B cell (primary cell): ENCODE results near the gene IL1RAP. TPM values are rescaled to one million over a fixed set of nuclear protein-coding genes. Genes with fewer than 3 reads are reported as not detected.

Experiments
- ATAC-seq: fragments of 200-7000 bp; cut with Tn5 transposase; one replicate; pipeline ENCODE4 v1.10.0; 2021; ENCODE audit warnings: low read depth, mild to moderate bottlenecking, moderate number of reproducible peaks, moderate library complexity
- CTCF ChIA-PET: fragments of 350-600 bp; sonication (Branson Sonifier 250); formaldehyde crosslinking; loops from one replicate; lab custom pipeline; 2021; ENCODE audit warnings: antibody characterized with exemption, inconsistent platforms; lab: Charles Lee
- POLR2A ChIA-PET: fragments of 350-600 bp; sonication (Branson Sonifier 250); formaldehyde crosslinking; loops from one replicate; lab custom pipeline; 2021; ENCODE audit warnings: antibody characterized with exemption; lab: Charles Lee
- DNase-seq: peaks from one replicate; pipeline ENCODE4 v3.0.0; 2013
- H2AFZ ChIP-seq: 2 replicates; pipeline ENCODE4 v1.6.1; 2012; ENCODE audit warnings: mild to moderate bottlenecking, low read depth, low read length; ENCODE audit not compliant: insufficient read depth, poor library complexity, severe bottlenecking
- H3K27ac ChIP-seq, 2 donors: 1 replicate in 1 of 2; 2 replicates in 1 of 2; pipeline ENCODE4 v1.5.1; 2012 to 2013; ENCODE audit warnings: low read length in 2 of 2, mild to moderate bottlenecking in 2 of 2, moderate library complexity in 1 of 2
- H3K27me3 ChIP-seq, 4 experiments: fragments of 200-600 bp in 1 of 4; sonication (generic) in 1 of 4; replicated peaks in 1 of 4; 1 replicate in 2 of 4; 2 replicates in 2 of 4; pipeline versions ENCODE4 v1.6.1 to v1.7.0; 2013 to 2016; ENCODE audit warnings: low read length in 3 of 4, mild to moderate bottlenecking in 2 of 4, mixed read lengths in 1 of 4, moderate library complexity in 1 of 4; ENCODE audit not compliant: insufficient read depth in 4 of 4, control insufficient read depth in 3 of 4; ENCODE audit errors: control extremely low read depth in 1 of 4
- H3K36me3 ChIP-seq, 2 experiments: replicated peaks in 1 of 2; 1 replicate in 1 of 2; 2 replicates in 1 of 2; pipeline versions ENCODE4 v1.6.1 to v1.7.1; 2013; ENCODE audit warnings: low read length in 1 of 2; ENCODE audit not compliant: insufficient read depth in 2 of 2, control insufficient read depth in 1 of 2; ENCODE audit errors: control extremely low read depth in 1 of 2, extremely low read depth in 1 of 2
- H3K4me1 ChIP-seq, 2 donors: fragments of 200-600 bp in 1 of 2; sonication (generic) in 1 of 2; 1 replicate in 1 of 2; 2 replicates in 1 of 2; pipeline versions ENCODE4 v1.5.1 to v1.6.1; 2013 to 2017; ENCODE audit warnings: low read length in 2 of 2; ENCODE audit not compliant: control insufficient read depth in 2 of 2, insufficient read depth in 2 of 2
- H3K4me2 ChIP-seq: replicated peaks from 2 replicates; pipeline ENCODE3; 2012; ENCODE audit warnings: mild to moderate bottlenecking, low read depth, low read length; ENCODE audit not compliant: poor library complexity, severe bottlenecking
- H3K4me3 ChIP-seq, 5 experiments: fragments of 200-600 bp in 1 of 5; sonication (generic) in 1 of 5; 1 replicate in 3 of 5; 2 replicates in 2 of 5; pipeline versions ENCODE4 v1.5.1 to v1.7.0; 2011 to 2016; ENCODE audit warnings: low read length in 4 of 5, mild to moderate bottlenecking in 4 of 5, low read depth in 2 of 5, control low read depth in 1 of 5, moderate library complexity in 1 of 5; ENCODE audit not compliant: insufficient read depth in 1 of 5; ENCODE audit errors: control extremely low read depth in 1 of 5, extremely low read depth in 1 of 5
- H3K79me2 ChIP-seq: fragments of 200-600 bp; sonication (generic); one replicate; pipeline ENCODE4 v1.6.0; 2016; ENCODE audit warnings: low read length; ENCODE audit not compliant: control insufficient read depth, insufficient read depth
- H3K9ac ChIP-seq: fragments of 200-600 bp; sonication (generic); 2 replicates; pipeline ENCODE4 v1.6.1; 2017; ENCODE audit warnings: mild to moderate bottlenecking, low read length, moderate library complexity
- H3K9me3 ChIP-seq, 3 donors: one replicate each; pipeline versions ENCODE4 v1.6.1 to v1.7.1; 2013; ENCODE audit warnings: low read length in 2 of 3; ENCODE audit not compliant: control insufficient read depth in 2 of 3, insufficient read depth in 1 of 3; ENCODE audit errors: control extremely low read depth in 1 of 3
- H4K20me1 ChIP-seq: 2 replicates; pipeline ENCODE4 v1.6.0; 2012; ENCODE audit warnings: mild to moderate bottlenecking, low read length; ENCODE audit not compliant: insufficient read depth, control insufficient read depth, poor library complexity, severe bottlenecking
- H3K27ac Mint-ChIP-seq: one replicate; pipeline ENCODE4 v1.8.0; 2021; ENCODE audit warnings: mixed read lengths
- H3K27me3 Mint-ChIP-seq: one replicate; pipeline ENCODE4 v1.8.0; 2021; ENCODE audit warnings: mixed read lengths
- H3K4me1 Mint-ChIP-seq: one replicate; pipeline ENCODE4 v1.8.0; 2021; ENCODE audit warnings: mixed read lengths
- H3K4me3 Mint-ChIP-seq: one replicate; pipeline ENCODE4 v1.8.0; 2021; ENCODE audit warnings: mixed read lengths
- H3K9me3 Mint-ChIP-seq: one replicate; pipeline ENCODE4 v1.8.0; 2022; ENCODE audit warnings: mixed read lengths; ENCODE audit not compliant: insufficient read depth
- EZH2 ChIP-seq: IDR thresholded peaks from 2 replicates; pipeline ENCODE4 v1.6.1; 2012; ENCODE audit warnings: borderline replicate concordance, low read depth, mild to moderate bottlenecking, moderate library complexity, low read length; ENCODE audit not compliant: insufficient read depth, poor library complexity, severe bottlenecking
- WGBS: methylation state at CpG from one replicate; pipeline ENCODE4 v1.1.5; 2013; ENCODE audit warnings: missing lambda C conversion rate; ENCODE audit not compliant: insufficient coverage; 5-methylcytosine and 5-hydroxymethylcytosine counted together
- intact Hi-C: fragments of 100-400 bp; cut with micrococcal nuclease; formaldehyde crosslinking; loops from one replicate; pipeline ENCODE4 v1.10.0; 2022
- polyA plus RNA-seq: library from polyadenylated mRNA; depleted of rRNA; stranded (reverse); fragments of >200 nt; gene quantifications from 2 replicates; pipeline ENCODE4 v1.2.3, GENCODE V29; 2012
- total RNA-seq, 2 donors: library from RNA; stranded (reverse); fragments of 120-200 nt in 1 of 2; gene quantifications; 1 replicate in 1 of 2; 2 replicates in 1 of 2; pipeline versions ENCODE4 v1.2.3 to v1.2.4, GENCODE V29; 2013 to 2022
- TF ChIP-seq, protein P1 (sequence below): fragments of 200-600 bp; IDR thresholded peaks from one replicate; pipeline ENCODE4 v1.8.0; 2022; ENCODE audit warnings: antibody characterized with exemption, mild to moderate bottlenecking

The IL1RAP gene
- total and polyA plus RNA-seq, 2 donors (not counting 1 experiment from before 2014, with no cell fraction given): 2.3 to 11.5 TPM

DNA sequence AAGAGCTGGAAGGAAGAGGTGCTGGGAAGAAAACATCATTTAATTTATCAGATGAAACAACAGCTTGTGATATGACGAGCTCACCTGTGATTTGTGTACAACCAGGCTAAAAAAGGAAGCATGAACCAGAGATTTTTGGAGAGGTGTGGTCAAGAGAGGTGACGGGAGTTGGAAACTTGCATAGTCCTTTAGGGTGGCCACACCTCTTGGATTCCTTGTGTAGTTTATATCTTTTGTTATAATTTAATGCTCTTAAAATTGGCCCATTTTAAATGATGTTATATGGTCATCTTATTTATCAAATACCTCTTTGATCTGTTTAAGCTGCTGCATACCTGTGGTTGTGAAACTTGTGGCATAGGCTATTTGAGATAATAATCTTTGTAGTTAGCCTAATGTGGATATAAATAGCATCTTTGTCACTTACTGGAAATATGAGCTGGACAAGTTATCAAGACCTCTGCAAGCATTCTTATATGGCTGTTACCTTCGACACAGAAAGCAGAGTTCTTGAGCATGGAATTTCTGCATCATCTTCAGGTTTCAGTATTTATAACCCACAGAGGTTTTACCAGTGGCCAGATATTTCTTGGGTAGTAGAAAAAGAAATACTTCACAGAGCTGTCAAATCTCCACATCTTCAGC is 49.1 kb downstream of the IL1RAP start:
- Histone ChIP-seq H3K4me3 (no peak overlapping the region), H3K4me2 (no peak overlapping the region), H2AFZ (no peak overlapping the region), H3K9me3 (no peaks in the 10 kb centered on the region), H3K79me2 (no peaks in the 10 kb centered on the region), H3K27ac (no peak overlapping the region), H3K4me1 (no peaks in the 10 kb centered on the region), H3K36me3 (no peaks in the 10 kb centered on the region), H3K27me3 (no peaks in the 10 kb centered on the region), H4K20me1 (no peaks in the 10 kb centered on the region), H3K9ac (no peak overlapping the region)
- CTCF ChIA-PET: no interaction called here
- ATAC-seq (no peak), DNase-seq (no peak)
- Mint-ChIP-seq H3K4me3 (no peak overlapping the region), H3K27ac (no peak overlapping the region), H3K27me3 (no peaks in the 10 kb centered on the region), H3K9me3 (no peaks in the 10 kb centered on the region), H3K4me1 (no peaks in the 10 kb centered on the region)
- 100% methylated on average over 1 of the region's 3 CpGs for WGBS
- intact Hi-C loops: no loop called here
- TF ChIP-seq, protein P1, sequence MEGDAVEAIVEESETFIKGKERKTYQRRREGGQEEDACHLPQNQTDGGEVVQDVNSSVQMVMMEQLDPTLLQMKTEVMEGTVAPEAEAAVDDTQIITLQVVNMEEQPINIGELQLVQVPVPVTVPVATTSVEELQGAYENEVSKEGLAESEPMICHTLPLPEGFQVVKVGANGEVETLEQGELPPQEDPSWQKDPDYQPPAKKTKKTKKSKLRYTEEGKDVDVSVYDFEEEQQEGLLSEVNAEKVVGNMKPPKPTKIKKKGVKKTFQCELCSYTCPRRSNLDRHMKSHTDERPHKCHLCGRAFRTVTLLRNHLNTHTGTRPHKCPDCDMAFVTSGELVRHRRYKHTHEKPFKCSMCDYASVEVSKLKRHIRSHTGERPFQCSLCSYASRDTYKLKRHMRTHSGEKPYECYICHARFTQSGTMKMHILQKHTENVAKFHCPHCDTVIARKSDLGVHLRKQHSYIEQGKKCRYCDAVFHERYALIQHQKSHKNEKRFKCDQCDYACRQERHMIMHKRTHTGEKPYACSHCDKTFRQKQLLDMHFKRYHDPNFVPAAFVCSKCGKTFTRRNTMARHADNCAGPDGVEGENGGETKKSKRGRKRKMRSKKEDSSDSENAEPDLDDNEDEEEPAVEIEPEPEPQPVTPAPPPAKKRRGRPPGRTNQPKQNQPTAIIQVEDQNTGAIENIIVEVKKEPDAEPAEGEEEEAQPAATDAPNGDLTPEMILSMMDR: no peak
- TF ChIP-seq EZH2: no peak
- POLR2A ChIA-PET: no interaction called here

DNA sequence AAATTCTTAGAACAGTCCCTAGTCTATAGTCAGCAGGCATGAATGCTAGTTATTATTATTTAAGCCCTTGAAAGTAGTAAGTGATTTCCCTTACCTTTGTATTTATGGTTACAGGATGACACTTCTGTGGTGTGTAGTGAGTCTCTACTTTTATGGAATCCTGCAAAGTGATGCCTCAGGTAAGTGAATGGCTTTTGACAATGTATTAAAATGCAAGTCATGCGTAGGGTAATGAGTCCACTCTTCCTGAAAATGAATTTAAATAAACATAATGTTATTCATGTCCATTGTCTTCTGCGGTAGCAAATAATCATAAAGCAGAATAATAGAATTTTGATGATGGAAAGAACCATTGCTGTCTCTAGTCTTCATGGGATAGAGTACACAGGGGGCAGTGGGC is 50.3 kb downstream of the IL1RAP start:
- Mint-ChIP-seq H3K4me3 (no peak overlapping the region), H3K9me3 (no peaks in the 10 kb centered on the region), H3K27ac (no peak overlapping the region), H3K4me1 (no peaks in the 10 kb centered on the region), H3K27me3 (no peaks in the 10 kb centered on the region)
- no peaks in the 10 kb centered on the region for H3K4me1 ChIP-seq
- DNase-seq (no peak), ATAC-seq (no peak)
- no peak overlapping the region for H2AFZ ChIP-seq
- H3K79me2 ChIP-seq: no peaks in the 10 kb centered on the region
- H3K27me3 ChIP-seq: no peaks in the 10 kb centered on the region
- ChIA-PET POLR2A (no interaction called here), CTCF (no interaction called here)
- no CpG with 5 or more reads among the region's 2 CpGs for WGBS
- TF ChIP-seq, protein P1: no peak
- no peak for TF ChIP-seq EZH2
- no peak overlapping the region for H3K4me3 ChIP-seq
- intact Hi-C loops: no loop called here
- no peaks in the 10 kb centered on the region for H4K20me1 ChIP-seq
- H3K27ac ChIP-seq: no peak overlapping the region
- H3K9ac ChIP-seq: no peak overlapping the region
- no peaks in the 10 kb centered on the region for H3K9me3 ChIP-seq
- H3K4me2 ChIP-seq: no peak overlapping the region
- H3K36me3 ChIP-seq: no peaks in the 10 kb centered on the region
